Measurements from ENCODE around the gene ID1.
"Not testable (repeated sequence)": the region's sequence is repeated elsewhere in the genome, so short reads cannot be mapped to it uniquely, and the experiment has no call there.

ID1 gene

DNA sequence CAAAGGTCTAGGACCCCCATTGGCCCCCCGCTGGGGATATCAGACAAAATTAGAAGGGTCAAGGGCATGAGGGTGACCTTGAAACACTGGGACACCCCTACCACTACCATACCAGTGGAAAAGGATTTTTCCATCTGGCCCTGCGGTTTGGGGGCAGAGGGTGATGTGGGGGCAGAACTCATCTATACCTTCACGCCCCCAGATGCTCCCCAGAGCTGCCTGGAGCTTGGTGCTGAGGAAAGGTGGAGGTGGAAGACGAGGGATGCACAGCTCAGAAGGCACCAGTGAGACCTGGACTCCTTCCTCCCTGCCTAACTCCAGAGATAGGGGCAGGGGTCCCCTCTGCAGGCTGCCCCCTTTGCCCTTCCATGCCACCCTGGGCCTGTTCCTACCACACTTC is 33.7 kb downstream of the ID1 start:
- DNase-seq, result no peak

DNA sequence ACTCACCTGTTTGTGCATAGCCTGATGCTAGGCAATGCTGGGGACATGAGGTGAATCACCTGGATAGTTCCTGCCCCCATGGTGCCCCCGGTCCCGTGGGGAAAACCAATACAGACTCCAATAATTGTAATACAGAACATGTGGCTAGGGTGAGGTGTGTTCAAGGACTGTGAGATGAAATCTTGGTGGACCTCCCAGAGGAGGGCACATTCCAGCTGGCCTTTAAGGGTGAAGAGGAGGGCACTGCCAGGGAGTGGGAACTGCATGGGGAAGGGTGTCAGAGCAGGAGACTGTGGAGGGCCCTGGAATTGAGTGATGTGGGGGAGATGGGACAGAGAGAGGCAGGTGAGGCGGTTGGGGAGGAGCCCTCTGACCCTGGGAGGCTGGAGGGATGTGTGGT is 35.2 kb downstream of the ID1 start:
- DNase-seq, result no peak

DNA sequence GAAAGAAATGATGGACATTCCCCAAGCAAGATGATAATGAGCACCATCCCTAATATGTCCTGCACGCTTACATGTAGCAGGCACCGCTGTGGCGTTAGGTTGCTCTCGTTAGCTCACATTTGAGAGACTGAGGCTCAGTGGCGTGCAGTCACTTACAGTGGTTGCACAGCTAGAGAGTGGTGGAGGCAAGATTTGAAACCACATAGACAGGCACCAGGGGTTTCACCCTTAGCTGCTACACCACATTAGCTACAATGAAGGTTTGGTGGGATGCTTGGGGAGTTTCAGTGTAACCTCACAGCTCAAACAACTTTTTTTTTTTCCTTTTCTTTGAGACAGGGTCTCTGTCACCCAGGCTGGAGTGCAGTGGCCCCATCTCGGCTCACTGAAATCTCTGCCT is 36.3 kb downstream of the ID1 start:
- DNase-seq, result no peak

DNA sequence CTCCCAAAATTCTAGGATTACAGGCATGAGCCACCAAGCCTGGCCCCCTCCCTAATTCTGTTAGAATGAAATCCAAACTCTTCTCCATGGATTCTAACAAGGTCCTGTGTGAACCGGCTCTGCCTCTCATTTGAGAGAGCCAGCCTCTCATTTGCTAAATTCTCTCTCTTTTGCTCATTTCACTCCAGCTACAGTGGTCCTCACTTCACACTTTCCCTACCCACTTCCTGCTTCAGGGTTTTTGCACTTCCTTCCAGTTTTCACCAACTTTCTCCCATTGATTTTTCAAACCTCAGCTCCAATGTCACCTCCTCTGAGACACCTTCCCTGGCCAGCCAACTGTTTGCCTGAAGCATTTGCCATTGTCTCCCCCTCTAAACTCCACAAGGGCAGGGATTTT is 37.7 kb downstream of the ID1 start:
- no peak for DNase-seq

DNA sequence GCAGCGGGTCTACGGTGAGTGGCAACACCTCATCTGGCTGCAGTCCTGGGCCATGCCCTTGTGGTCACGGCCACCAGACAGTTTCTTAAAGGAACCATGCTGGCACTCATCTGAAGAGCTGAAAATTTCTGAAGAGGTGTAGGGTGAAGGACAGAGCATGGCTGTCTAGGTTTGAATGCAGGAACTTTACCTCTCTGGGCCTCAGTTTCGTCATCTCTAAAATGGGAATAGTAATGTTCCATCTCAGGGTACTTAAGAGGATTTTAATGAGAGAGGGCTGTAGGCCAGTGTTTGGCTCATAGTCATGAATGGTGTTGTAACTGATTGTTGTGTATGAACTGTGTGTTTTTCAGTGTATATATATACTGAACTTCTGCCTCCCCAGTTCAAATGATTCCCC is 38.4 kb downstream of the ID1 start:
- no peak for DNase-seq

DNA sequence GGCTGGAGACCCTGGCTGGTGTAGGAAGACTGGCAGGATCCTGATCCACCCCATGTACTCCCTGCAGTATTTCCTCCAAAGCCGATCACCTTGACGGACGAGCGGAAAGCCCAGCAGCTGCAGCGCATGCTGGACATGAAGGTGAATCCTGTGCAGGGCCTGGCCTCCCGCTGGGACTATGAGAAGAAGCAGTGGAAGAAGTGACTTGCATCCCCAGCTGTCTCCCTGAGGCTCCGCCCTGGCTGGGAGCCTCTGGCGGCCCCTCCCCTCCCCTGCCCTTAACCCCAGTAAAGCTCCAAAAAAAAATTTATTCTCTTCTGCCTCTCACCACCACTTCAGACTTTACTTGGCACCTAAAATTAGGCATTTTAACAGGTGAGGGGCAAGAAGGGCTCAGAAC is 39.6 kb downstream of the ID1 start:
- peak; percentile 37 for DNase-seq

DNA sequence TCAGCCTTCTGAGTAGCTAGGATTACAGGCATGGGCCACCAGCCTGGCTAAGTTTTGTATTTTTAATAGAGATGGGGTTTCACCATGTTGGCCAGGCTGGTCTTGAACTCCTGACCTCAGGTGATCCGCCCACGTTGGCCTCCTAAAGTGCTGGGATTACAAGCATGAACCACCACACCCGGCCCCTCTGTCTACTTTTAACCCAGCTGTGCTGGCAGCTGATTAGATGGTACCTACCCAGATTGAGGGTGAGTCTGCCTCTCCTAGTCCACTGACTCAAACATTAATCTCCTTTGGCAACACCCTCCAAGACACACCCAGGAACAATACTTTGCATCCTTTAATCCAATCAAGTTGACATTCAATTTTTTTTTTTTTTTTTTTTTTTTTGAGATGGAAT is 43.0 kb downstream of the ID1 start:
- DNase-seq, result not testable (repeated sequence)

DNA sequence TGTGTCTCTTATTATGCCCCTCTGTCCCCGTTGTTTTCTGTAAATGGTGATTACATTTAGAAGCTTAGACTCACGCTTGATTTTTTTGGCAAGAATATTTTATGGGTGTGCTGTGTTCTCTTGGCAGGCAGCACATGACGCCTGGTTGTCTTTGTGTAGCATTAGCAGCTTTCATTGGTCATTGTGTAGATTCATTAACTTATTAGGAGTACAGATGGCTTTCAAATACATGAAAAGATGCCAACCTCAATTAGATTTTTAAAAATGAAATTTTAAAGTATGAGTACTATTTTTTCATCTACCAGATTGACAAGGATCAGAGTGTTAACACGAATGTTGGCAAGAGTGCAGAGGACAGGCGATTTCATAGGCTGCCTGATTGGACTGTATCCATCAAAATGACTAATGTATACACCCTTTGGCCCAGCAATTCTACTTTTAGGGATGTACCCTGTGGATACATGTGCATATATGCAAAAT is 47.9 kb downstream of the ID1 start:
- no peak for DNase-seq

DNA sequence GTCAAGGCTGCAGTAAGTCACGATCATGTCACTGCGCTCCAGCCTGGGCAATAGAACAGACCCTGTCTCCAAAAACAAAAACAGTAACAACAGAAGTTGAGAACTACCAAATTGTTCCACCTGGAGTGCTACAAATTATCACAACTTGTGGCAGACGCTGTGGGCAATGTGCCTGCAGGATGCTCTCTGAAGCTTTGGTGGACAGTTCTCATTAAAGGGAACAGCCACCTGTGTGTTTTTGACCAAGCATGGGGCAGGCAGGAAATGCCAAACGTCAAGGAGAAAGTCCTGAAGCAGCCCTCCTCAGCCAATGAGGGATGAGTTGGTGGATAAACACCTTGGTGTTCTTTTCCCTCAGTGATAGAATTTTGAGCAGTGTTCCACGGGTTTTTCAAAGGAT is 48.5 kb downstream of the ID1 start:
- no peak for DNase-seq

DNA sequence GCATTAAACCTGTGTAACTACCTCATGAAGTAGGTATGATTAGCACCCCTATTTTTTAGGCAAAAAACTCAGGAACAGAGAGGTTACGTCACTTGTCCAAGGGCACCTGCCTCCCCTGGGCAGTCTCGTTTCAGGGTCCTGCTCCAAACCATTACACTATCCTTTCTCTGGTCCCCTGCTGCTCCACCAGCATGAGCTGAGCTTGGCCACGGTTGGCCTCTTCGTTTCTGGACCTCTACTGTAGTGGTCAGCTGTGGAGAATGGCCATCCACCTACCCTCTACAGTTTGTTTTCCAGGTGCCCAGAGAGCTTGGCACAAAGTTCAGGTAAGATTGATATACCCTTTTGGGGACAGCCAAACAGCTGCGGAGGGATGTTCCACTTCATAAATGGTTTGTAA is 49.4 kb downstream of the ID1 start:
- DNase-seq, result no peak

Measured in NCI-H510A (cell line).